Activated T-cell treated with anti-CD3 and anti-CD28 coated beads, Interleukin-2, amount 50 U/mL, for 72 hours (primary cell): Measurements from ENCODE around the gene MRPS25. TPM values are rescaled to one million over a fixed set of nuclear protein-coding genes. Genes with fewer than 3 reads are reported as not detected.
A peak's percentile ranks its signal among the peaks of the same experiment; 100 is the strongest.
"Not testable (repeated sequence)": the region's sequence is repeated elsewhere in the genome, so short reads cannot be mapped to it uniquely, and the experiment has no call there.

Source experiments
- ATAC-seq, 2 donors: fragments of 150-1000 bp; cut with Tn5 transposase; replicated peaks in 1 of 2; 2 replicates each; pipeline ENCODE4 v1.10.0; 2021; ENCODE audit warnings: moderate library complexity in 2 of 2, mild to moderate bottlenecking in 1 of 2
- DNase-seq, 2 donors: peaks; one replicate each; pipeline ENCODE4 v3.0.0; 2021 to 2022; ENCODE audit warnings: mixed read lengths in 1 of 2
- H3K27ac Mint-ChIP-seq: one replicate; pipeline ENCODE4 v1.8.0; 2022; ENCODE audit warnings: mild to moderate bottlenecking, moderate library complexity, mixed read lengths
- H3K27me3 Mint-ChIP-seq: one replicate; pipeline ENCODE4 v1.8.0; 2022; ENCODE audit warnings: low read depth, mixed read lengths
- H3K36me3 Mint-ChIP-seq, 2 donors: one replicate each; pipeline ENCODE4 v1.8.0; 2022; ENCODE audit warnings: mixed read lengths in 2 of 2, mild to moderate bottlenecking in 1 of 2; ENCODE audit not compliant: insufficient read depth in 2 of 2
- H3K4me1 Mint-ChIP-seq: one replicate; pipeline ENCODE4 v1.8.0; 2022; ENCODE audit warnings: low read depth, mixed read lengths
- H3K4me3 Mint-ChIP-seq, 2 donors: one replicate each; pipeline ENCODE4 v1.8.0; 2022; ENCODE audit warnings: mild to moderate bottlenecking in 2 of 2, mixed read lengths in 2 of 2, moderate library complexity in 2 of 2
- H3K9me3 Mint-ChIP-seq, 2 donors: one replicate each; pipeline ENCODE4 v1.8.0; 2022; ENCODE audit warnings: mixed read lengths in 2 of 2
- total RNA-seq, 2 donors: library from RNA; stranded (reverse); gene quantifications; one replicate each; pipeline ENCODE4 v1.2.3, GENCODE V29; 2022

Gene MRPS25
- total RNA-seq, 2 donors from 2014 or later, result 40.7 to 40.9 TPM

- Mint-ChIP-seq H3K27ac (no peak overlapping the region), H3K27me3 (no peaks in the 10 kb centered on the region), H3K9me3 (no peaks in the 10 kb centered on the region), H3K4me1 (peaks cover 3% of the 10 kb centered on the region), H3K4me3 (no peak overlapping the region), H3K36me3 (peaks cover 2 to 14% of the 10 kb centered on the region in 2 donors)
- DNase-seq (no peak), ATAC-seq (no peak)
Observed at GRCh38 chr3:15023249-15023648, 41.9 kb downstream of the MRPS25 start.

- peaks cover 4 to 20% of the 10 kb centered on the region in 2 donors for H3K36me3 Mint-ChIP-seq
- H3K27ac Mint-ChIP-seq, result no peak overlapping the region
- no peak overlapping the region for H3K4me3 Mint-ChIP-seq
- DNase-seq (no peak), ATAC-seq (no peak)
- no peaks in the 10 kb centered on the region for H3K27me3 Mint-ChIP-seq
- no peaks in the 10 kb centered on the region for H3K4me1 Mint-ChIP-seq
- H3K9me3 Mint-ChIP-seq, result no peaks in the 10 kb centered on the region
Observed at GRCh38 chr3:15017191-15017590, 47.9 kb downstream of the MRPS25 start.

GRCh38 chr3:15015456-15015855 is 49.7 kb downstream of the MRPS25 start:
- no peak overlapping the region for H3K27ac Mint-ChIP-seq
- peaks cover 14% of the 10 kb centered on the region for H3K4me1 Mint-ChIP-seq
- ATAC-seq, result no peak
- peaks cover 6 to 18% of the 10 kb centered on the region in 2 donors for H3K36me3 Mint-ChIP-seq
- DNase-seq, result no peak
- no peak overlapping the region for H3K4me3 Mint-ChIP-seq
- H3K9me3 Mint-ChIP-seq, result no peaks in the 10 kb centered on the region
- H3K27me3 Mint-ChIP-seq, result no peaks in the 10 kb centered on the region

GRCh38 chr3:15014606-15015328 is 50.3 kb downstream of the MRPS25 start:
- no peak for DNase-seq
- H3K27me3 Mint-ChIP-seq, result no peaks in the 10 kb centered on the region
- peaks cover 21% of the 10 kb centered on the region for H3K4me1 Mint-ChIP-seq
- no peaks in the 10 kb centered on the region for H3K9me3 Mint-ChIP-seq
- ATAC-seq, result no peak
- H3K27ac Mint-ChIP-seq, result no peak overlapping the region
- H3K36me3 Mint-ChIP-seq, result peaks cover 6 to 18% of the 10 kb centered on the region in 2 donors
- H3K4me3 Mint-ChIP-seq, result no peak overlapping the region

- DNase-seq, result peak; percentile 7 to 11
- no peak overlapping the region for H3K4me3 Mint-ChIP-seq
Observed at GRCh38 chr3:15011174-15011573, 53.9 kb downstream of the MRPS25 start.

GRCh38 chr3:15010664-15011063 is 54.5 kb downstream of the MRPS25 start:
- DNase-seq (peak in 1 of 2 donors; percentile 9), ATAC-seq (peak; percentile 89 to 92)
- Mint-ChIP-seq H3K27ac (peak overlapping the region; percentile 72), H3K4me3 (no peak overlapping the region), H3K36me3 (peaks cover 7 to 9% of the 10 kb centered on the region in 2 donors), H3K4me1 (peaks cover 21% of the 10 kb centered on the region), H3K27me3 (no peaks in the 10 kb centered on the region), H3K9me3 (no peaks in the 10 kb centered on the region)

More at GRCh38 chr3:15011174-15011573, 53.9 kb downstream of the MRPS25 start:
- H3K27ac Mint-ChIP-seq, result peak overlapping the region; percentile 72
- peaks cover 8 to 11% of the 10 kb centered on the region in 2 donors for H3K36me3 Mint-ChIP-seq
- H3K27me3 Mint-ChIP-seq, result no peaks in the 10 kb centered on the region
- peak; percentile 72 to 76 for ATAC-seq
- H3K9me3 Mint-ChIP-seq, result no peaks in the 10 kb centered on the region
- H3K4me1 Mint-ChIP-seq, result peaks cover 21% of the 10 kb centered on the region

GRCh38 chr3:15009167-15009566 is 55.9 kb downstream of the MRPS25 start:
- ATAC-seq (no peak), DNase-seq (no peak)
- Mint-ChIP-seq H3K4me3 (no peak overlapping the region), H3K27me3 (no peaks in the 10 kb centered on the region), H3K27ac (no peak overlapping the region), H3K36me3 (peaks cover 7 to 12% of the 10 kb centered on the region in 2 donors), H3K4me1 (peaks cover 21% of the 10 kb centered on the region), H3K9me3 (no peaks in the 10 kb centered on the region)

- Mint-ChIP-seq H3K9me3 (no peaks in the 10 kb centered on the region), H3K4me1 (peaks cover 21% of the 10 kb centered on the region), H3K4me3 (no peak overlapping the region), H3K27me3 (no peaks in the 10 kb centered on the region), H3K36me3 (peaks cover 7 to 14% of the 10 kb centered on the region in 2 donors), H3K27ac (peak overlapping the region; percentile 33)
- no peak for ATAC-seq
- no peak for DNase-seq
Observed at GRCh38 chr3:15007681-15008141, 57.4 kb downstream of the MRPS25 start.

- peaks cover 11 to 22% of the 10 kb centered on the region in 2 donors for H3K36me3 Mint-ChIP-seq
- H3K4me3 Mint-ChIP-seq, H3K27ac Mint-ChIP-seq, H3K9me3 Mint-ChIP-seq, H3K27me3 Mint-ChIP-seq, H3K4me1 Mint-ChIP-seq, DNase-seq, ATAC-seq: not testable (repeated sequence)
Observed at GRCh38 chr3:14999182-14999581, 65.9 kb downstream of the MRPS25 start.

Other genes with a start within 250 kb of the MRPS25 start
- not detected for gene FGD5, start 246.4 kb downstream of the MRPS25 start, total RNA-seq
- gene NR2C2, start 117.7 kb downstream of the MRPS25 start, total RNA-seq, result 10 to 100 TPM; 75.9 to 79.1 TPM
- gene RBSN, start 33.8 kb upstream of the MRPS25 start, total RNA-seq, result 10 to 100 TPM; 13.0 to 15.4 TPM
- gene CAPN7, start 140.9 kb upstream of the MRPS25 start, total RNA-seq, result 10 to 100 TPM; 26.9 to 29.6 TPM